GM19372 (cell line): ENCODE data around the gene CEACAM6.

Experiments
- ATAC-seq: cut with Tn5 transposase; IDR thresholded peaks from one replicate; pipeline ENCODE4 v1.9.1; 2021; ENCODE audit warnings: mild to moderate bottlenecking, low read depth, moderate library complexity; ENCODE audit not compliant: unreplicated experiment

CEACAM6 gene

DNA sequence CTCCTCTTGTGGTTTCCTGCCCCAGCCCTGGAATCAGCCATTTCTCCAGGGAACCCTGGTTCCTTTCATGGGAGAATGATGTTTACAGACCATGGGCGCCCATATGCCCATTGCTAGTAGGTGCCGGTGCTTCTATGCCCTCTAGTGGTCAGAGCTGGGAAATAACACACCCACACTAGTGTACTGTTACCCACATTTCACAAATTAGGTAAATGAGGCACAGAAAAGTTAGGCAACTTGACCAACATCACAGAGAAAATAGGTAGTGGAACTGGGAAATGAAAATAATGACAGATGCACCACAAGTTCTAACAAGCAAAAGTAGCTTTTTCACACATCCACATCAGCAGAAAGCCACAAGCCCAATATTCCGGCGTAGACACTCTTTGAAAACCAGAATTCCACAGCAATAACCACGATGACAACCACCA is 39.7 kb downstream of the CEACAM6 start:
- ATAC-seq = no peak

DNA sequence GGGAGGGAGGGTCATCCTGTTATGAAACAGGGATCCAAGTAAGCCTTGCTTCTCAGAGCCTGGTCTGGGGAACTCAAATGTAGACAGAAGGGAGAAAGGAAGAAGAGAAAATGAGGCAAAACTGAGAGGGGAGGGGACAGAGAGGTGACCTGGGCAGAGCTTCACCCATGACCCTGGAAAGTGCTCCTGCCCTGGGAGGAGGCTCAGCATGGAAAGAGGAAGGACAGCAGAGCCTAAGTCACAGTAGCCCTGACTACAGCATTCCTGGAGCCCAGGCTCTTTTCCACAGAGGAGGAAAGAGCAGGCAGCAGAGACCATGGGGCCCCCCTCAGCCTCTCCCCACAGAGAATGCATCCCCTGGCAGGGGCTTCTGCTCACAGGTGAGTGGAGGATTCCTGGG is 41.0 kb downstream of the CEACAM6 start, which contains the start of gene CEACAM3:
CEACAM3 (plus strand) TSS at position 226 of the 400 bp plus-strand sequence; CDS start at position 317, 91 bp downstream.
- no peak for ATAC-seq

GRCh38 chr19:41796901-41797300 is 41.6 kb downstream of the CEACAM6 start:
- no peak for ATAC-seq

GRCh38 chr19:41799444-41800000 is 44.2 kb downstream of the CEACAM6 start:
- ATAC-seq = no peak

- no peak for ATAC-seq
Observed at GRCh38 chr19:41801031-41801430, 45.7 kb downstream of the CEACAM6 start.

- no peak for ATAC-seq
Observed at GRCh38 chr19:41801792-41802211, 46.5 kb downstream of the CEACAM6 start.

GRCh38 chr19:41802770-41803169 is 47.4 kb downstream of the CEACAM6 start:
- no peak for ATAC-seq

- no peak for ATAC-seq
Observed at GRCh38 chr19:41804336-41804735, 49.0 kb downstream of the CEACAM6 start.

GRCh38 chr19:41807176-41807575 is 51.8 kb downstream of the CEACAM6 start:
- no peak for ATAC-seq

DNA sequence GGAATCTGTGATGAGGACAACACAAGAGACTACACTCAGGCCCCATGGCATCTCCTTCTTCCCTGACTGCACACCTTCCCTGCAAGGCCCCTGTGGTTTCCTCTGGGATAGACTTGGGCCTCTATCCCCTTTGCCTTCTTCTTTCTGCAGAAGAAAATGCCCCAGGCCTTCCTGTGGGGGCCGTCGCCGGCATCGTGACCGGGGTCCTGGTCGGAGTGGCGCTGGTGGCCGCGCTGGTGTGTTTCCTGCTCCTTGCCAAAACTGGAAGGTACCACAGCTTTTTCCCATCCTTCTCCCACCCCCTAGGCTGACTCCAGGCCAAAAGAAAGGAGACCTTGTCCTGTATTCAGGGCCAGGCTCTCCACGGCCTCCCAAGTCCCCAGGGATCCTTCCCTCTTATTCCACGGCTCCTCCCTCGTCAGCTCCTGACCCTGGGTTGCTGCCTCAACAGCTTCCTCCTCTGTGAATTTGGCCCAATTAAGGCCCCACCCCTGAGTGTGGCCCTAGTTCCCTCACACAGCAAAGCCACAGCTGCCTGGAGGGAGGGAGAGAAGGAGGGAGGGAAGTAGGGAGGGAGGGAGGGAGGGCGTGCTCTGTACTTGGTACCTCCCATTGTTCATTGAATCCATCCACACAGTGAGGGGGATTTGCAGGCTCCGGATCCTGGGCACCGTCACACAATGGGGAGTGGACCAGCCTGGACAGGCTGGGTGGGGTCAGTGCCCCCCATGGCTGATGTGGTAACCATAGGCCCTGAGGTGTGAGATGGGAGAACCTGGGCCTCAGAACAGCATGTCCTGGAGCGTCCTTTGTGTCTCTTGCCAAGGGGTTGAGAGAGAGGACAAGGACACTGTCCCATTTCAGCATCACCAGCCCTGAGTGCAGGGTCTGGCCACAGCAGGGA is 53.6 kb downstream of the CEACAM6 start:
- ATAC-seq = no peak

GRCh38 chr19:41810301-41810700 is 55.0 kb downstream of the CEACAM6 start:
- no peak for ATAC-seq

GRCh38 chr19:41811036-41811435 is 55.7 kb downstream of the CEACAM6 start:
- no peak for ATAC-seq

GRCh38 chr19:41811981-41812380 is 56.7 kb downstream of the CEACAM6 start:
- ATAC-seq = no peak

DNA sequence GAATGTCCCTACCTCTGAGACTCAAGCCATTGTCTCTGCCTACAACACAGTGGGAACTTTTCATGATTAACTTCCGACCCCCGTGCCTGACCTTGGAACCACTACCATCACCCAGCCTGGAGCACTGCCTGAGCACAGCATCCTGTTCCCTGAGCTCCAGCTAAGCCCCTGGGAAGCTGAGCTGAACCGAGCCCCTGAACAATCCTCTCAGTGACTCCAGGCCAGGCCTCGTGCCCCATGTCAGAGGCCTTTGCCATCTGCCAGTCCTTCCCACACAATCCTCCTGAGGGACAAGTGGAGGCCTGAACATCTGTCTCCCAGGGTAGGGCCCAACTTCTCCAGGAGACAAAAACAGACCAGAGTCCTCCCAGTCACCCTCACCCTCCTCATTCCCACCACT is 58.6 kb downstream of the CEACAM6 start:
- no peak for ATAC-seq

GRCh38 chr19:41815301-41815700 is 60.0 kb downstream of the CEACAM6 start:
- ATAC-seq = no peak

DNA sequence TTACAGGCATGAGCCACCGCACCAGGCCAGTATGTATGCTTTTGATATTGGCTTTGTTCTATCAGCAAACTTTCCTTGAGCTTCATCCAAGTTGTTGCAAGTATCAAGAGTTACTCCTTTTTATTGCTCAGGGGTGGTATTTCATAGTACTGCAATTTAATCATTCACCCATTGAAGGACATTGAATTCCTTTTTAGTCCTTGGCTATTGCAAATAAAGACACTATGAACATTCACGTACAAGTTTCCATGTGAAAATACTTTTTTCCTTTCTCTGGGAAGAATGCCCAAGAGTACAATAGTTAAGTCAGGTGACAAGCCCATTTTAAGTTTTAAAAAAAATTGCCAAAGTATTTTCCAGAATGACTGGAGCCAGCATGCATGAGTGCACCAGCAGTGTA is 61.4 kb downstream of the CEACAM6 start:
- ATAC-seq = no peak

GRCh38 chr19:41821003-41821735 is 65.8 kb downstream of the CEACAM6 start:
- ATAC-seq = no peak
